Body of pancreas (tissue), 4 donors: Measurements from ENCODE around the gene RSPO1.

Experiments used
- CTCF ChIP-seq, 7 experiments: fragments of 450-650 bp in 4 of 7; fragments of 200-600 bp in 3 of 7; sonication (generic) in 3 of 7; IDR thresholded peaks; one replicate each; pipeline ENCODE4 v1.5.1; 2016 to 2019; ENCODE audit warnings: antibody characterized with exemption in 7 of 7
- POLR2A ChIP-seq, 3 donors: fragments of 450-650 bp; IDR thresholded peaks; one replicate each; pipeline ENCODE4 v1.6.1; 2016; ENCODE audit warnings: antibody characterized with exemption in 3 of 3, mild to moderate bottlenecking in 2 of 3

GRCh38 chr1:37655274-37655673, 20.6 kb upstream of the RSPO1 start:
- no peak for TF ChIP-seq POLR2A (IDR thresholded peaks at IDR 0.05)
- no peak for TF ChIP-seq CTCF (IDR thresholded peaks at IDR 0.05)
